Neural crest cell (in vitro differentiated cells): Measurements from ENCODE around the gene KRIT1. TPM values are rescaled to one million over a fixed set of nuclear protein-coding genes. Genes with fewer than 3 reads are reported as not detected.

ENCODE experiments used
- DNase-seq: peaks from one replicate; pipeline ENCODE4 v3.0.0; 2021; ENCODE audit warnings: low read depth, mixed read lengths, low spot score
- H3K27ac Mint-ChIP-seq: one replicate; pipeline ENCODE4 v1.8.0; 2021; ENCODE audit warnings: mild to moderate bottlenecking, mixed read lengths; ENCODE audit not compliant: unreplicated experiment
- H3K27me3 Mint-ChIP-seq: 2 replicates; pipeline ENCODE4 v1.8.0; 2021; ENCODE audit warnings: low read depth, mild to moderate bottlenecking, mixed read lengths
- H3K36me3 Mint-ChIP-seq: 2 replicates; pipeline ENCODE4 v1.8.0; 2021; ENCODE audit warnings: low read depth, mild to moderate bottlenecking, mixed read lengths
- H3K4me1 Mint-ChIP-seq: 2 replicates; pipeline ENCODE4 v1.8.0; 2021; ENCODE audit warnings: mixed read lengths
- H3K4me3 Mint-ChIP-seq: one replicate; pipeline ENCODE4 v1.8.0; 2021; ENCODE audit warnings: mild to moderate bottlenecking, mixed read lengths
- H3K9me3 Mint-ChIP-seq: 2 replicates; pipeline ENCODE4 v1.8.0; 2021; ENCODE audit warnings: mixed read lengths
- total RNA-seq: library from RNA; stranded (reverse); gene quantifications from 2 replicates; pipeline ENCODE4 v1.2.1, GENCODE V29; 2021
- TF ChIP-seq, protein P1 (sequence below): fragments of 200-600 bp; sonication (generic); conservative IDR thresholded peaks from 2 replicates; pipeline ENCODE4 v1.5.0; 2021; ENCODE audit warnings: antibody characterized with exemption, mild to moderate bottlenecking

KRIT1 gene
- total RNA-seq, 1 donor from 2014 or later: 49.4 TPM

DNA sequence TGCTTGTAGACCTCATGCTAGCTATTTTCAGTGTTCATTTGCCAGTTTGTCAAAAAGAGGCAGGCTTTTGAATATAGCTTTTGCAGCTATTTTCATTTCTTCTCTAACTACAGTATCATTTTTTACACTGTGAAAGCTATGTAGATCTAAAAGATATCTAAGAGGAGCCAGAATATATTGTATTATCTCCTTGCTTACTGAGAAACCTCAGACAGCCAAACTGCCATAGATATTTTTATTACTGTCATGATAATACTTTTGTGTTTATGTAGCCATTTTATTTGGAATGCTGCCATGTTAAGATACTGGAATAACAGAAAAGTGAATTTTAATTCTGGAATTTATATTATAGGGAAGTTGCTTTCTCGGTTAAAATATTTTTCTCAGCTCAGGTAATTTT lies 37.2 kb upstream of the KRIT1 start:
- H3K4me1 Mint-ChIP-seq: peaks cover 6% of the 10 kb centered on the region
- no peak for DNase-seq
- H3K9me3 Mint-ChIP-seq: peaks cover 3% of the 10 kb centered on the region
- H3K27ac Mint-ChIP-seq: no peak overlapping the region
- TF ChIP-seq, protein P1, sequence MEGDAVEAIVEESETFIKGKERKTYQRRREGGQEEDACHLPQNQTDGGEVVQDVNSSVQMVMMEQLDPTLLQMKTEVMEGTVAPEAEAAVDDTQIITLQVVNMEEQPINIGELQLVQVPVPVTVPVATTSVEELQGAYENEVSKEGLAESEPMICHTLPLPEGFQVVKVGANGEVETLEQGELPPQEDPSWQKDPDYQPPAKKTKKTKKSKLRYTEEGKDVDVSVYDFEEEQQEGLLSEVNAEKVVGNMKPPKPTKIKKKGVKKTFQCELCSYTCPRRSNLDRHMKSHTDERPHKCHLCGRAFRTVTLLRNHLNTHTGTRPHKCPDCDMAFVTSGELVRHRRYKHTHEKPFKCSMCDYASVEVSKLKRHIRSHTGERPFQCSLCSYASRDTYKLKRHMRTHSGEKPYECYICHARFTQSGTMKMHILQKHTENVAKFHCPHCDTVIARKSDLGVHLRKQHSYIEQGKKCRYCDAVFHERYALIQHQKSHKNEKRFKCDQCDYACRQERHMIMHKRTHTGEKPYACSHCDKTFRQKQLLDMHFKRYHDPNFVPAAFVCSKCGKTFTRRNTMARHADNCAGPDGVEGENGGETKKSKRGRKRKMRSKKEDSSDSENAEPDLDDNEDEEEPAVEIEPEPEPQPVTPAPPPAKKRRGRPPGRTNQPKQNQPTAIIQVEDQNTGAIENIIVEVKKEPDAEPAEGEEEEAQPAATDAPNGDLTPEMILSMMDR: no peak
- no peak overlapping the region for H3K4me3 Mint-ChIP-seq
- no peaks in the 10 kb centered on the region for H3K27me3 Mint-ChIP-seq
- H3K36me3 Mint-ChIP-seq: peaks cover 5% of the 10 kb centered on the region

DNA sequence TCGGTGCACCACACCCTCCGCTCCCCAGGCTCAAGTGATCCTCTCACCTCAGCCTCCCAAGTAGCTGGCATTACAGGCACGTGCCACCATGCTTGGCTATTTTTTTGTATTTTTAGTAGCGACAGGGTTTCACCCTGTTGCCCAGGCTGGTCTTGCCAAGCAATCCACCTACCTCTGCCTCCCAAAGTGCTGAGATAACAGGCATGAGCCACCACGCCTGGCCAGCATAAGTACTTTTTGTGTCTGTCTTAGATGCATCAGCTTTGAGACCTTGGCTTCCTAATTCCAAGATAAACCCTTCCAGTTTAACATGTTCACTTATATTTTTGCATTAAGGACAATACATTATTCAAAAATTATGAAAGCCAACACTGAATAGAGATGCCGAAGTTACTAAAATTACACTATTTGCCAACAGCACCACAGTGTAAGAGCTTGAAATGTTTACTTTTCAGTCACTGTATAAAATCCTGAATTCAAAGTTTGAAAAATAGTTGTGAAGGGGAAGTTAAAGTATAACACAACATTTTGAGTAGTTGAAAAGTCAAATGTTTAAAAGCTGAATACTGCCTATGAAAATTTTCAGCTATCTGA lies 36.6 kb upstream of the KRIT1 start:
- H3K4me1 Mint-ChIP-seq: peaks cover 6% of the 10 kb centered on the region
- no peaks in the 10 kb centered on the region for H3K27me3 Mint-ChIP-seq
- peaks cover 2% of the 10 kb centered on the region for H3K36me3 Mint-ChIP-seq
- TF ChIP-seq, protein P1: no peak
- no peak overlapping the region for H3K4me3 Mint-ChIP-seq
- peaks cover under 1% of the 10 kb centered on the region for H3K9me3 Mint-ChIP-seq
- no peak overlapping the region for H3K27ac Mint-ChIP-seq
- DNase-seq: no peak

DNA sequence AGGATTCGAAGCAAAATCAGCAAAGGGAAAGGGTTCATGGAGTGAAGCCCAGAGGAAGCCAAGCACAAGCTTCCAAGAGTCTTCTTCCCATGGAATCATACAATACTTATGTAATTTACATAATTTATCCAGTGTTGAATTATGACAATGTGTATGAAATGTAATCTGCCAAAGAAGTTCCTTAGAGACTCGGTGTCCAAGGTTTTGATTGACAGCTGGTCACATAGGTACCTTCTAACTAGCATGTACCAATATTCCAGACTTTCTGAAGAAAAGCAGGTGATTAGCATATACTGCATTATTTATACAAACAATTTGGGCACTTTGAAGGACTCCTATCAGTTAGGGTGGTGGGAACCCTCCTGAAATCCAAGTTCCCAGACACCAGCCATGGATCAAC lies 35.3 kb upstream of the KRIT1 start:
- no peak for DNase-seq
- Mint-ChIP-seq H3K27ac (no peak overlapping the region), H3K9me3 (no peaks in the 10 kb centered on the region), H3K4me1 (peaks cover 6% of the 10 kb centered on the region), H3K36me3 (peaks cover 6% of the 10 kb centered on the region), H3K27me3 (no peaks in the 10 kb centered on the region), H3K4me3 (no peak overlapping the region)
- TF ChIP-seq, protein P1: no peak

DNA sequence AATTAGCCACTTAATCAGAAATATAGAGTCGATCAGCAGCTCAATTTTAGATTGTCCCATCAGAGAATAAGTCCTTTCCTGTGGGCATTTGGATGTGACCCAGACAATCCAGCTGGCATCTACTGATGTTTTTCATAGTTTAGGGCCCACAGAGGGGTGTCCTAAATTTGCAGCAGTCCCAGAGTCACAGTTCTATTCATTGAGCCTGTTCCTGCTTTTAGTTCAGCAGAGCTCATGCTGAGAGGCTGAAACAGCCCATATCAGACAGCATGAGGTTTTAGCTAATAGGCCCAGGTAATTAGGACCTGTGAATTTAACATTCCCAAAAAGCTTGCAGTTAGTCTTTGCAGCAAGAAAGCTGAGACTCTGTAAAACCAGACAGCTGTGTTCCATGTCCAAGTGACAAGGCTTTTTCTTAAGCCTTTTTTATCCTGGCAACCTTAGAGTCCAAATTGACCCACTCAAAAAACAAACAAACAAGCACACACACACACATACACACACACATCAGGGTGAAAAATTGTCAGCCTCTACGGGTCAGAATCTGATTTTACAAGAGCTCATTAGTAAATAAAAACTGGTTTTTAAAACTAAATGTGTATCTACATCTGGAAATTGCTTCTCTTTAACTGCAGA lies 33.8 kb upstream of the KRIT1 start:
- Mint-ChIP-seq H3K9me3 (no peaks in the 10 kb centered on the region), H3K4me3 (no peak overlapping the region), H3K4me1 (peaks cover 6% of the 10 kb centered on the region), H3K36me3 (peaks cover 6% of the 10 kb centered on the region), H3K27ac (no peak overlapping the region), H3K27me3 (no peaks in the 10 kb centered on the region)
- DNase-seq: no peak
- TF ChIP-seq, protein P1: no peak

DNA sequence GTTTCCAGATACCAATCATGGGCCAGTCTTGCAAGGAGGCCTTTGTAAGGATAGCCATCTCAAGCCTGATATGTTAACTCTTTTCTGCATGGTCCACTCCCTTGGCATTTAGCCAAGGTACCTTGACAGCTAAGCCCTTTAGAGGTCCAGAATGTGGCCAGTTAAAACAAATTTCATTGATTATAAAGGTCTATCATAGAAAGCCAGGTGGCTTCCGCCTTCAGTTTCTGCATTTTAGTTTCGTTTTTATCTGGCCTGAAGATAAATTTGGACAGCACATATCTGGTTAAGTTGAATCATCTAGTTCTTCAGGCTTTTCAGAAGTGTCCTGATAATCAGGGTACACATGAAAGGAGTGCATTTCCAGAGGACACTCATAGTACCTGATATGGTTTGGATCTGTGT lies 30.7 kb upstream of the KRIT1 start:
- H3K27ac Mint-ChIP-seq: no peak overlapping the region
- no peaks in the 10 kb centered on the region for H3K27me3 Mint-ChIP-seq
- DNase-seq: no peak
- H3K4me1 Mint-ChIP-seq: peaks cover 6% of the 10 kb centered on the region
- peaks cover 6% of the 10 kb centered on the region for H3K36me3 Mint-ChIP-seq
- H3K9me3 Mint-ChIP-seq: no peaks in the 10 kb centered on the region
- no peak overlapping the region for H3K4me3 Mint-ChIP-seq
- TF ChIP-seq, protein P1: no peak
